ENCODE measurements around the gene CYSRT1.

GRCh38 chr9:137227853-137228505 is 3.0 kb downstream of the CYSRT1 start:
- TF ChIP-seq EZH2 (IDR thresholded peaks at IDR 0.05; ENCODE audit: low read length, missing control alignments) (no peak), CTCF (conservative IDR thresholded peaks at IDR 0.05 in 1 of 2, IDR thresholded peaks at IDR 0.05 in 1 of 2; ENCODE audit: low read depth in 1 of 2, low read length in 2 of 2) (no peak)

Measured in fibroblast of lung (primary cell).